Stomach (tissue), 9 donors: ENCODE results near the gene REPIN1. TPM values are rescaled to one million over a fixed set of nuclear protein-coding genes. Genes with fewer than 3 reads are reported as not detected.

ENCODE experiments used
- DNase-seq, 2 donors: peaks; one replicate each; pipeline versions ENCODE4 v3.0.0 to v3.0.0-alpha.2; 2013 to 2019
- H3K27ac ChIP-seq, 5 donors: fragments of 200-600 bp in 4 of 5; sonication (generic) in 4 of 5; one replicate each; pipeline ENCODE4 v1.5.1; 2013 to 2019; ENCODE audit warnings: mild to moderate bottlenecking in 1 of 5, moderate library complexity in 1 of 5
- H3K27me3 ChIP-seq, 3 donors: fragments of 200-600 bp; sonication (generic); one replicate each; pipeline ENCODE4 v1.5.1; 2017 to 2019; ENCODE audit warnings: mixed run types in 1 of 3
- H3K36me3 ChIP-seq, 4 donors: fragments of 200-600 bp; sonication (generic); 1 replicate in 3 of 4; 2 replicates in 1 of 4; pipeline ENCODE4 v1.5.1; 2016 to 2019
- H3K4me1 ChIP-seq, 4 donors: fragments of 200-600 bp; sonication (generic); one replicate each; pipeline ENCODE4 v1.5.1; 2016 to 2019
- H3K4me3 ChIP-seq, 4 donors: fragments of 200-600 bp; sonication (generic) in 3 of 4; one replicate each; pipeline ENCODE4 v1.5.1; 2016 to 2019; ENCODE audit warnings: mild to moderate bottlenecking in 1 of 4
- H3K9me3 ChIP-seq, 4 donors: fragments of 200-600 bp; sonication (generic); one replicate each; pipeline ENCODE4 v1.5.1; 2016 to 2019
- CTCF ChIP-seq, 7 experiments: fragments of 450-650 bp in 4 of 7; fragments of 200-600 bp in 3 of 7; sonication (generic) in 3 of 7; IDR thresholded peaks; one replicate each; pipeline ENCODE4 v1.5.1; 2016 to 2019; ENCODE audit warnings: antibody characterized with exemption in 7 of 7, control low read depth in 2 of 7, mild to moderate bottlenecking in 1 of 7
- EP300 ChIP-seq: sonication (generic); formaldehyde crosslinking; IDR thresholded peaks from one replicate; pipeline ENCODE4 v1.6.1; 2017; ENCODE audit warnings: antibody characterized with exemption
- POLR2A ChIP-seq, 4 donors: fragments of 450-650 bp; IDR thresholded peaks; one replicate each; pipeline ENCODE4 v1.6.1; 2016; ENCODE audit warnings: antibody characterized with exemption in 4 of 4, control low read depth in 2 of 4, mild to moderate bottlenecking in 1 of 4, moderate library complexity in 1 of 4
- POLR2AphosphoS5 ChIP-seq, 3 donors: sonication (generic); formaldehyde crosslinking; IDR thresholded peaks; one replicate each; pipeline ENCODE4 v1.6.1; 2016; ENCODE audit warnings: antibody characterized with exemption in 3 of 3
- WGBS, 5 donors: extraction: QIAGEN DNeasy Blood & Tissue Kit in 3 of 5; methylation state at CpG; one replicate each; pipeline versions ENCODE4 v1.1.5 to v1.1.7; 2013 to 2018; 5-methylcytosine and 5-hydroxymethylcytosine counted together
- intact Hi-C: fragments of 100-400 bp; cut with DNase I; formaldehyde crosslinking; loops from one replicate; pipeline ENCODE4 v1.15.1; 2023; ENCODE audit warnings: low total_unique reads
- polyA plus RNA-seq, 3 donors: library from polyadenylated mRNA; stranded (reverse); fragments of 200-250 nt; gene quantifications; one replicate each; pipeline ENCODE4 v1.2.3, GENCODE V29; 2013
- total RNA-seq, 5 donors: library from RNA; depleted of rRNA; stranded (reverse); fragments of >200 nt; gene quantifications; one replicate each; pipeline versions ENCODE4 v1.1.0 to v1.2.3, GENCODE V29; 2014 to 2016
- donor health status: healthy with polysubstance abuse.
- donor health status: Bipolar disorder and iron deficiency.
- donor health status: healthy.

Gene REPIN1
- total and polyA plus RNA-seq, 8 donors, result 35.9 to 298 (median 49.3) TPM

- DNase-seq, result no peak
- H3K4me3 ChIP-seq, result no peak overlapping the region
- 89 to 97% (median 93%) methylated on average over 6 to 8 of the region's 8 CpGs for WGBS, 5 donors
- peaks cover 14 to 51% (median 39%) of the 10 kb centered on the region in 4 donors for H3K4me1 ChIP-seq
- intact Hi-C loops, result no loop called here
- peak overlapping the region in 3 of 5 donors; percentile 29 to 61 (median 58) for H3K27ac ChIP-seq
- no peak for TF ChIP-seq EP300
- no peak for TF ChIP-seq CTCF (IDR thresholded peaks at IDR 0.05)
- TF ChIP-seq POLR2AphosphoS5 (IDR thresholded peaks at IDR 0.05), result no peak
- no peak for TF ChIP-seq POLR2A (IDR thresholded peaks at IDR 0.05)
- no peaks in the 10 kb centered on the region for H3K9me3 ChIP-seq
- peaks cover 0 to 60% (median 47%) of the 10 kb centered on the region in 4 donors for H3K36me3 ChIP-seq
- H3K27me3 ChIP-seq, result no peaks in the 10 kb centered on the region
These were observed 34.5 kb upstream of the REPIN1 start for GRCh38 chr7:150334108-150334507.

DNA sequence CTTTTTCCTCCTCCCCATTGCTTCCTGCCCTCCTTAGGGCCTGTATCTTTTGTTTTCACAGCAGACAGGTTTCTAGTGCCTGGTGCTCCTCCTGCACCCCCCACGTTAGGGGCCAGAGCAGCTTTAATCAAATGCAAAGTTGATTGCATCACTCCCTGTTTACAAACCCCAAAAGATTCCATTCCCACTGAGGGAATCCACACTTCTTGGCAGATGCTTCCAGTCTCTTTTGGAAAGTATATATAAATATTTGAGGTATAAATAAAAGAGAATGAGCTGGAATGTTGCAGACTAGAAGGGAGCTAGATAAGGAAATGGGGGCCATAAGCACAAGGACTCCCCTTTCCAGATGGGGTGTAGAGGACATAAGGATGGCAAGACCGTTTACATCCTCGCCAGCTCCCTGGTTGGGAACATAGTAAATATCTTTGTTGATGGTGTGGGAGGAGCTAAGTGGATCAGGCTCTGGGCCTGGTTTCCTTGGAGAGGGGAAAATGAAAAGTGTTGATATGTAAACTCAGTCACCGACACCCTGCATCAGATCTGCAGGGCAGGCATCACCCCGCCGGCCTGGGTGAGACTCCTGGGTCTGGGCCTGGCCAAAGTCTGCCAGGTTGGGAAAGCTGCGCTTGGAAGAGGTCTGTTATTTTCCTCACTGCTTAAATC is 33.4 kb upstream of the REPIN1 start:
- intact Hi-C loops, result no loop called here
- peak in 1 of 2 donors; percentile 60 for DNase-seq
- WGBS, 5 donors, result 22 to 48% (median 32%) methylated on average over 7 of the region's 7 CpGs
- Histone ChIP-seq H3K27me3 (peaks cover 0 to under 1% (median 0%) of the 10 kb centered on the region in 3 donors), H3K27ac (peak overlapping the region; percentile 12 to 61 (median 29)), H3K4me3 (no peak overlapping the region), H3K36me3 (peaks cover 0 to 48% (median 35%) of the 10 kb centered on the region in 4 donors), H3K9me3 (no peaks in the 10 kb centered on the region), H3K4me1 (peaks cover 26 to 63% (median 50%) of the 10 kb centered on the region in 4 donors)
- TF ChIP-seq POLR2AphosphoS5 (IDR thresholded peaks at IDR 0.05) (peak in 2 of 3 donors; percentile 23 to 59), EP300 (no peak)

DNA sequence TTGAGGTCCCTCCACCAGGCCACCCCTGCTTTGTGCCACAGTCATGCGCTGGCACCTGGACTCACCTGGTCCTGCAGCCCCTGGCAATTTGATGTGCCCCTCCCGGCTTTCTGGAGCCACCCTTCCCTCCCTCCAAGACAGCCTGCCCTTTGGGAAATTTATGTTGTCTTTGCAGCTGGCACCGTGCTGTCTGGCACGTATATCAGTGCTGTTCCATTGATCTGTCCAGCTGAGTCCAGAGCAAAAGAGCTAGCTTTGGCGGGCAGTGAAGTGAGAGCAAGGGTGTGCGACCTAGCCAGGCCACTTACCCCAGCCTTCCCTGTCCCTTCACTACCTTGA is 32.9 kb upstream of the REPIN1 start:
- DNase-seq, result no peak
- Histone ChIP-seq H3K9me3 (no peaks in the 10 kb centered on the region), H3K4me3 (no peak overlapping the region), H3K27me3 (peaks cover 0 to 6% (median 2%) of the 10 kb centered on the region in 3 donors), H3K4me1 (peaks cover 31 to 68% (median 55%) of the 10 kb centered on the region in 4 donors), H3K36me3 (peaks cover 0 to 43% (median 30%) of the 10 kb centered on the region in 4 donors), H3K27ac (peak overlapping the region; percentile 6 to 61 (median 29))
- TF ChIP-seq EP300, result no peak
- TF ChIP-seq POLR2AphosphoS5 (IDR thresholded peaks at IDR 0.05), result no peak
- TF ChIP-seq CTCF (IDR thresholded peaks at IDR 0.05), result no peak
- TF ChIP-seq POLR2A (IDR thresholded peaks at IDR 0.05), result no peak
- 37 to 50% (median 45%) methylated on average over 6 of the region's 6 CpGs for WGBS, 5 donors
- intact Hi-C loops, result no loop called here

GRCh38 chr7:150336746-150337145 is 31.9 kb upstream of the REPIN1 start:
- WGBS, 5 donors, result 94 to 100% (median 96%) methylated on average over 2 to 14 of the region's 14 CpGs
- no peak for TF ChIP-seq CTCF (IDR thresholded peaks at IDR 0.05)
- TF ChIP-seq POLR2AphosphoS5 (IDR thresholded peaks at IDR 0.05), result no peak
- no peak for TF ChIP-seq EP300
- no peak for TF ChIP-seq POLR2A (IDR thresholded peaks at IDR 0.05)
- no peak overlapping the region for H3K4me3 ChIP-seq

DNA sequence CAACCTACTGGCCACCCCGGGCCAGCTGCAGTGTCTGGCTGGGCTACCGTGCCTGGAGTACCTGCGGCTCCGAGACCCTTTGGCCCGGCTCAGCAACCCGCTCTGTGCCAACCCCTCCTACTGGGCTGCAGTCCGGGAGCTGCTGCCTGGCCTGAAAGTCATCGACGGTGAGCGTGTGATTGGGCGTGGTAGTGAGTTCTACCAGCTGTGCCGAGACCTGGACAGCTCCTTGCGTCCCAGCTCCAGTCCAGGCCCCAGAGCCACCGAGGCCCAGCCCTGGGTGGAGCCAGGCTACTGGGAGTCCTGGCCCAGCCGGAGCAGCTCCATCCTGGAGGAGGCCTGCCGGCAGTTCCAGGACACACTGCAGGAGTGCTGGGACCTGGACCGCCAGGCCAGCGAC is 31.4 kb upstream of the REPIN1 start:
- intact Hi-C loops, result no loop called here
- H3K4me3 ChIP-seq, result no peak overlapping the region
- H3K36me3 ChIP-seq, result peaks cover 0 to 29% (median 17%) of the 10 kb centered on the region in 4 donors
- peak overlapping the region in 3 of 5 donors; percentile 29 to 61 (median 58) for H3K27ac ChIP-seq
- TF ChIP-seq POLR2AphosphoS5 (IDR thresholded peaks at IDR 0.05), result no peak
- no peak for TF ChIP-seq POLR2A (IDR thresholded peaks at IDR 0.05)
- TF ChIP-seq EP300, result no peak
- TF ChIP-seq CTCF (IDR thresholded peaks at IDR 0.05), result no peak
- WGBS, 5 donors, result 85 to 92% (median 90%) methylated on average over 3 to 18 of the region's 18 CpGs
- H3K9me3 ChIP-seq, result no peaks in the 10 kb centered on the region
- no peak for DNase-seq
- H3K4me1 ChIP-seq, result peaks cover 36 to 82% (median 70%) of the 10 kb centered on the region in 4 donors
- peaks cover 0 to 20% (median 13%) of the 10 kb centered on the region in 3 donors for H3K27me3 ChIP-seq

More at GRCh38 chr7:150336746-150337145, 31.9 kb upstream of the REPIN1 start:
- H3K4me1 ChIP-seq, result peaks cover 36 to 78% (median 65%) of the 10 kb centered on the region in 4 donors
- intact Hi-C loops, result no loop called here
- H3K27ac ChIP-seq, result peak overlapping the region in 3 of 5 donors; percentile 29 to 61 (median 58)
- DNase-seq, result no peak
- peaks cover 0 to 33% (median 20%) of the 10 kb centered on the region in 4 donors for H3K36me3 ChIP-seq
- peaks cover 0 to 16% (median 12%) of the 10 kb centered on the region in 3 donors for H3K27me3 ChIP-seq
- no peaks in the 10 kb centered on the region for H3K9me3 ChIP-seq
